BJ (cell line): ENCODE measurements around the gene CCDC150. TPM values are rescaled to one million over a fixed set of nuclear protein-coding genes. Genes with fewer than 3 reads are reported as not detected.

Source experiments
- CTCF ChIA-PET: fragments of 350-600 bp; formaldehyde crosslinking; extraction: SDS; loops from one replicate; lab custom pipeline; 2021; ENCODE audit warnings: antibody characterized with exemption, inconsistent platforms; lab: Yijun Ruan, JAX
- POLR2A ChIA-PET: fragments of 300-600 bp; sonication (Branson Sonifier 250); formaldehyde crosslinking; extraction: SDS; loops from one replicate; lab custom pipeline; 2021; ENCODE audit warnings: antibody characterized with exemption; lab: Charles Lee
- DNase-seq: peaks from one replicate; pipeline ENCODE4 v3.0.0-alpha.2; 2011; ENCODE audit warnings: low read depth
- H3K27me3 ChIP-seq: 2 replicates; pipeline ENCODE4 v1.6.0; 2011; ENCODE audit warnings: low read length; ENCODE audit not compliant: control insufficient read depth, insufficient read depth
- H3K36me3 ChIP-seq: 2 replicates; pipeline ENCODE4 v1.5.1; 2011; ENCODE audit warnings: low read length; ENCODE audit not compliant: control insufficient read depth, insufficient read depth
- H3K4me3 ChIP-seq: 2 replicates; pipeline ENCODE4 v1.5.1; 2011; ENCODE audit warnings: low read depth, mild to moderate bottlenecking, control low read depth, low read length
- CTCF ChIP-seq: IDR thresholded peaks from 2 replicates; pipeline ENCODE4 v1.5.1; 2011; ENCODE audit warnings: low read depth, mild to moderate bottlenecking, control low read depth, inconsistent platforms, low read length, moderate library complexity; ENCODE audit not compliant: insufficient read depth
- polyA plus RNA-seq: library from polyadenylated mRNA; depleted of rRNA; stranded (reverse); fragments of >200 nt; gene quantifications from 2 replicates; pipeline ENCODE4 v1.2.3, GENCODE V29; 2011

CCDC150 gene
- polyA plus RNA-seq, 1 experiment = 0.96 TPM

- no peak; the same call in 1 of the 2 replicates for TF ChIP-seq CTCF
- no peak for DNase-seq
- ChIA-PET CTCF (interaction anchor here (0.6 to 1.6 kb wide), 5 partner anchors 10 to 766 kb away, joined by 3 to 5 read pairs (median 4); no protein-coding TSS in a partner anchor), POLR2A (no interaction called here)
- Histone ChIP-seq H3K27me3 (no peaks in the 10 kb centered on the region), H3K4me3 (peak within 1 kb of the TSS; percentile 81), H3K36me3 (no peaks in the 10 kb centered on the region)
Measured at GRCh38 chr2:196592911-196593881, 46.3 kb upstream of the CCDC150 start, which contains the start of gene HECW2. Gene HECW2, minus strand, starts transcription at chr2:196593554.

GRCh38 chr2:196594158-196594557, 45.4 kb upstream of the CCDC150 start:
- CTCF ChIA-PET = no interaction called here
- Histone ChIP-seq H3K4me3 (no peak overlapping the region), H3K27me3 (no peaks in the 10 kb centered on the region), H3K36me3 (no peaks in the 10 kb centered on the region)
- POLR2A ChIA-PET = no interaction called here
- TF ChIP-seq CTCF = no peak
- DNase-seq = no peak

GRCh38 chr2:196597531-196597930, 42.0 kb upstream of the CCDC150 start:
- POLR2A ChIA-PET = no interaction called here
- H3K27me3 ChIP-seq = no peaks in the 10 kb centered on the region
- no peak for TF ChIP-seq CTCF
- no peak for DNase-seq
- no peak overlapping the region for H3K4me3 ChIP-seq
- CTCF ChIA-PET = no interaction called here
- H3K36me3 ChIP-seq = no peaks in the 10 kb centered on the region

GRCh38 chr2:196598412-196598811, 41.1 kb upstream of the CCDC150 start:
- Histone ChIP-seq H3K27me3 (no peaks in the 10 kb centered on the region), H3K4me3 (no peak overlapping the region), H3K36me3 (no peaks in the 10 kb centered on the region)
- ChIA-PET POLR2A (no interaction called here), CTCF (no interaction called here)
- no peak for DNase-seq
- TF ChIP-seq CTCF = no peak

- ChIA-PET POLR2A (no interaction called here), CTCF (no interaction called here)
- DNase-seq = no peak
- no peak for TF ChIP-seq CTCF
- Histone ChIP-seq H3K36me3 (no peaks in the 10 kb centered on the region), H3K4me3 (no peak overlapping the region), H3K27me3 (no peaks in the 10 kb centered on the region)
Measured at GRCh38 chr2:196598846-196599245, 40.7 kb upstream of the CCDC150 start.
